Measurements from ENCODE around the gene PYGO1.
"Not testable (repeated sequence)": the region's sequence is repeated elsewhere in the genome, so short reads cannot be mapped to it uniquely, and the experiment has no call there.

The PYGO1 gene

GRCh38 chr15:55588070-55588814 is at the start of gene PYGO1:
PYGO1 (minus strand) TSS chr15:55588345; CDS start chr15:55587883, 462 bp downstream.
- peak; percentile 76 for DNase-seq

- no peak for DNase-seq
Observed at GRCh38 chr15:55637086-55637485, 48.9 kb upstream of the PYGO1 start.

GRCh38 chr15:55633731-55634130 is 45.6 kb upstream of the PYGO1 start:
- DNase-seq, result no peak

GRCh38 chr15:55632434-55632833 is 44.3 kb upstream of the PYGO1 start:
- DNase-seq, result no peak

- no peak for DNase-seq
Observed at GRCh38 chr15:55630858-55631257, 42.7 kb upstream of the PYGO1 start.

- DNase-seq, result no peak
Observed at GRCh38 chr15:55628369-55628730, 40.2 kb upstream of the PYGO1 start.

GRCh38 chr15:55627730-55628368 is 39.7 kb upstream of the PYGO1 start:
- peak; percentile 70 for DNase-seq

- no peak for DNase-seq
Observed at GRCh38 chr15:55619783-55620182, 31.6 kb upstream of the PYGO1 start.

- DNase-seq, result no peak
Observed at GRCh38 chr15:55618387-55618786, 30.2 kb upstream of the PYGO1 start.

GRCh38 chr15:55615445-55615844 is 27.3 kb upstream of the PYGO1 start:
- no peak for DNase-seq

GRCh38 chr15:55613727-55614126 is 25.6 kb upstream of the PYGO1 start:
- no peak for DNase-seq

- no peak for DNase-seq
Observed at GRCh38 chr15:55606214-55606613, 18.1 kb upstream of the PYGO1 start.

GRCh38 chr15:55601374-55601773 is 13.2 kb upstream of the PYGO1 start:
- no peak for DNase-seq

GRCh38 chr15:55599439-55599838 is 11.3 kb upstream of the PYGO1 start:
- DNase-seq, result no peak

- not testable (repeated sequence) for DNase-seq
Observed at GRCh38 chr15:55593019-55593418, 4.9 kb upstream of the PYGO1 start.

- DNase-seq, result no peak
Observed at GRCh38 chr15:55590788-55591187, 2.6 kb upstream of the PYGO1 start.

- DNase-seq, result no peak
Observed at GRCh38 chr15:55589287-55589686, 1.1 kb upstream of the PYGO1 start.

- DNase-seq, result no peak
Observed at GRCh38 chr15:55588815-55589115, 620 bp upstream of the PYGO1 start.

- DNase-seq, result peak; percentile 67
Observed at GRCh38 chr15:55587321-55588069, 650 bp downstream of the PYGO1 start.

GRCh38 chr15:55586808-55587207 is 1.3 kb downstream of the PYGO1 start:
- DNase-seq, result peak; percentile 10

- DNase-seq, result no peak
Observed at GRCh38 chr15:55576943-55577342, 11.2 kb downstream of the PYGO1 start.

GRCh38 chr15:55574096-55574495 is 14.0 kb downstream of the PYGO1 start:
- DNase-seq, result no peak

- no peak for DNase-seq
Observed at GRCh38 chr15:55573224-55573623, 14.9 kb downstream of the PYGO1 start.

All from DMS53 (cell line).